Uterus (tissue), 2 donors: ENCODE measurements around the gene KIDINS220.

Source experiments
- CTCF ChIP-seq, 4 experiments: fragments of 200-600 bp in 2 of 4; fragments of 450-650 bp in 2 of 4; sonication (generic) in 2 of 4; IDR thresholded peaks; one replicate each; pipeline ENCODE4 v1.5.1; 2016 to 2019; ENCODE audit warnings: antibody characterized with exemption in 4 of 4, mild to moderate bottlenecking in 2 of 4, moderate library complexity in 1 of 4
- POLR2A ChIP-seq, 2 donors: fragments of 450-650 bp; IDR thresholded peaks; one replicate each; pipeline ENCODE4 v1.6.1; 2016; ENCODE audit warnings: antibody characterized with exemption in 2 of 2, mild to moderate bottlenecking in 1 of 2, moderate library complexity in 1 of 2

DNA sequence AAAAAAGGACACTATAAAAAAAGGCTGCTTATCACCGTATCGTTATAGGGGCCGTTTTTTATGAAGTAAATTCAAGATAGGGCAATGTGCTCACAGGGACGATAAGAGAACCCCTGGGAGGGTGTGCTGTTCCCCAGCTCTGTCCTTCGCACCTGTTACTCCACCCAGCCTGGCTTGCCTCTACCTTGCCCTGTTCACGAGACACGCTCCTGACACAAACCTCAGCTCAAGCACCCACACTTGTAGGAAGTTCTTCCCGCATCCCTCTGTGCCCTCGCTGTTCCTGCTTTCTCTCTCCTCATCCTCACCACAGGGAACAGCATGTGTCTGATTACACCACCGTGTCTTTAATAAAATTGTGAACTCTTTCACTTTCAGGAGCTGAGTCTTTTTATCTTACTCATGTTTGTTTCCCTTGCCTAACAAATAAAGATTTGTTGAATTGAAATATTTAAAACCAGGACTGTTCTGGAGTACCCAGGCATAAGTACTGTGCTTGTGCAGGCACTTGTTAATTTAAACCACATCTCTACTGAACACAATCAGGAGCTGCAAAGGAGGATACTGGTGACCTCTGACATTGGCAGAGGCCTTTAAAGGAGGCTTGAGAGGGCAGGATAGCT, 26.0 kb upstream of the KIDINS220 start:
- TF ChIP-seq CTCF (IDR thresholded peaks at IDR 0.05) (no peak), POLR2A (IDR thresholded peaks at IDR 0.05) (no peak)
